Astrocyte of the cerebellum (primary cell): ENCODE data around the gene CFAP73.

ENCODE experiments used
- DNase-seq: peaks from one replicate; pipeline ENCODE4 v3.0.0-alpha.2; 2011; ENCODE audit warnings: low read depth
- H3K4me3 ChIP-seq: 2 replicates; pipeline ENCODE4 v1.5.1; 2011; ENCODE audit warnings: mild to moderate bottlenecking, low read depth, low read length, moderate library complexity
- CTCF ChIP-seq: IDR thresholded peaks from 2 replicates; pipeline ENCODE4 v1.5.1; 2012; ENCODE audit warnings: low read length, low read depth, moderate library complexity, mild to moderate bottlenecking; ENCODE audit errors: missing control alignments
- in situ Hi-C: cut with HindIII; loops from 2 replicates; pipeline ENCODE4 v1.10.0; 2017; ENCODE audit warnings: low sequenced_read_pairs

The CFAP73 gene

GRCh38 chr12:113105606-113106271, 43.8 kb upstream of the CFAP73 start:
- in situ Hi-C loops = no loop called here

GRCh38 chr12:113106361-113106760, 43.2 kb upstream of the CFAP73 start:
- in situ Hi-C loops = no loop called here
- DNase-seq = no peak
- no peak for TF ChIP-seq CTCF
- no peak overlapping the region for H3K4me3 ChIP-seq

More at GRCh38 chr12:113105606-113106271, 43.8 kb upstream of the CFAP73 start:
- no peak overlapping the region for H3K4me3 ChIP-seq
- TF ChIP-seq CTCF = no peak
- no peak for DNase-seq

- no peak overlapping the region for H3K4me3 ChIP-seq
- DNase-seq = no peak
- no peak for TF ChIP-seq CTCF
- in situ Hi-C loops = no loop called here
Measured at GRCh38 chr12:113108308-113108707, 41.2 kb upstream of the CFAP73 start.

GRCh38 chr12:113109360-113109759, 40.2 kb upstream of the CFAP73 start:
- in situ Hi-C loops = no loop called here
- H3K4me3 ChIP-seq = no peak overlapping the region
- no peak for TF ChIP-seq CTCF
- no peak for DNase-seq

GRCh38 chr12:113109872-113110599, 39.5 kb upstream of the CFAP73 start:
- in situ Hi-C loops = no loop called here
- TF ChIP-seq CTCF = no peak
- DNase-seq = no peak
- no peak overlapping the region for H3K4me3 ChIP-seq

- in situ Hi-C loops = no loop called here
- no peak for DNase-seq
- no peak overlapping the region for H3K4me3 ChIP-seq
- no peak for TF ChIP-seq CTCF
Measured at GRCh38 chr12:113111247-113111646, 38.3 kb upstream of the CFAP73 start.
